ENCODE results near the gene LSS.
"Not testable (repeated sequence)": the region's sequence is repeated elsewhere in the genome, so short reads cannot be mapped to it uniquely, and the experiment has no call there.

LSS gene

DNA sequence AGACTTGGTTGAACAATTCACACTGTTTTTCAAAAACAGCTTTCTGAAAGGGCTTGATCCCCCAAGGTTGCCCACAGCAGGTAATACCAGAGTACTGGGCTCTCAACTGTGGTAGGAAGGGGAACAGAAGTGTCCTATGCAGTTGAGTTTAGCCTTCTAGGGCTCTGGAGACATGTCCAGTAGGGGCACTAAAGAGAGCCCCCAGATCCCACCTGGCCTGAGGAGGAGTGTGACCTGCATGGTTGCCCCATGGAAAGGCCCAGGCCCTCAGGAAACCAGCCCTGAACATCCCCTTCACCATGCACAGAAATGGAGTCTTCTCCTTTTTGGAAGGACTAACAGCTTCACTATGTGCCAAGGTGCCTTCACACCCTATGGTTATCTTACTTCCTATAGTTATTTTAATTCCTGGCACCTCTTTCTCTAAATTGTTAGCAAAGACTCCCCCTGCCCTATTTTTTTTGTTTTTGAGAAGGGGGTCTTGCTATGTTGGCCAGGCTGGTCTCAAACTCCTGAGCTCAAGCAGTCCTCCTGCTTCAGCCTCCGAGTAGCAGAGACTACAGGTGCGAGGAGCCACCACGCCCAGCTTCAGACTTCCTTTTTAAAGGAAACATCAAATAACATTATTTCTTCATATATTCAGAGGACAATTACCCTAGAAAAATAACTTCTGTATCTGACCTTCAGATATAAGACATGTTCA, 16.8 kb upstream of the LSS start:
- no peak for DNase-seq

DNA sequence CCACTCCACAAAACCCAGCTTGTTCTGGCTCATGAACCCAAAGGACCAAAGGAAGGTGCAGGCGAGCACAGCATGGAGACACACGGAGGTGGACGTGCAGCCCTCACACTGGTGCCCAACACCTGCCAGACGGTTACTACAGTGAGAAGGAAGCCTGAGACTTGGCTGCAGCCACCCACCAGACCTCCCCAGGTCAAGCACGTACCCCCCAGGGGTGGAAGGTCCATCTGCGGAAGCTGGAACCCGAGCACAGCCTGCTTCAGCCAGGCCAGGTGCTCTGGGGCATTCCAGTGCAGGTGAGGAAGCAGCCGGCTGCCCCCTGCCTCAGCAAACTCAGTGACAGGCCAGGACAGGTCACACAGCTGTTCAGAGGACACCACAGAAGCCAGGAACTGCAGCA, 16.0 kb upstream of the LSS start:
- DNase-seq: no peak

DNA sequence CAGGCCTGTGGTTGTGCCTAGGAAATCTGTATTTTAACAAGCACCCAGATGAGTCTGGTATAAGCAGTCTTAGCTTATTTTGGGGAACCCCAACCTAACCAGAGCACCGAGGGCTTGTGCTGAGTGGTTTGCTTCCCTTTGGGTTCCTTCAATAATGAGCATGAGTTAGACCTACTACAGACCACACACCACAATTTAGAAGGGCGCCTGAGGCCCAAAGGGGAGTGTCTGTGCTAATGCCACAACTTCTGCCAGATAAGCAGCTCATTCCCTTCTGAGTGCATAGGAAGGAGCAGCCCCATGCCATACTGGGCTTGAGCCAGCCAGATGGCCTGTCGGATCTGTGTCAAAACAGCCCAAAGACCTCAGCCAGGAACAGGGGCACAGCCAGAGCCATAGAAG, 15.4 kb upstream of the LSS start:
- DNase-seq: no peak

DNA sequence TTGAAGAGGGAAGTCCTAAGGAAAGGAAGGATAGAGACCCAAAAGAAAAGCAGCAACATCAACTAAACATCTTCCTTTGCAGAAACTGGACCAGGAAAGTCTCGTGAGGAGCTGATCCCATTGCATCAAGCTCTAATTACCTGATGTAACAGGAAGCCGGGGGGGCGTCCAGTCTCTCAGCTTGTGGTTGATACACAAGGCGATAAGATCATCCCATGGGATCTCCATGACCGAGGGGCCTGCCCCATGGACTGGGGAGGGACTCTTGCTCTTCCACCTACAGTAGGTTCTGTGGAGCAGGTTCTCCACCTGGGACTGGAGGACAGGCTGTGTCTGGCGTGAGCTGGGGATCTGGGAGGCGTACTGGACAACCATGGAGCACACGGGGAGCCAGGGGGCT, 14.8 kb upstream of the LSS start:
- DNase-seq: no peak

DNA sequence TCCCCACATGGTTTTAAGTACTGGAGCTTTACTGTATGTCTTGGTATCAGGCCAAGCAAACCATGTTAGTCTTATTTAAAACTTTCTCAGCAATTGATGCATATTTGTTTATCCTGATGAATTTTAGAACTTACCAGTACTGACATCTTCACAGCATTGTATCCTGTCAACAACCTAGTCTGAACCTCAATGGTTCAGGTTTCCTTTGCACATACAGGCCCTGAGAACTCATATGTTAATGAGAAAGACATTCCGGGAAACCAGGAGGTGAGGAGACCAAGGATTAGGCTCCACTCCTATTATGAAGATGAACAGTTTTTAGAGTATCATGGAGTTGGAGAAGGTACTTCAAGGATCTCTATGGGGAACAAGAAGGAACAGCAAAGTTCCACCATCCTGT, 13.0 kb upstream of the LSS start:
- DNase-seq: not testable (repeated sequence)

DNA sequence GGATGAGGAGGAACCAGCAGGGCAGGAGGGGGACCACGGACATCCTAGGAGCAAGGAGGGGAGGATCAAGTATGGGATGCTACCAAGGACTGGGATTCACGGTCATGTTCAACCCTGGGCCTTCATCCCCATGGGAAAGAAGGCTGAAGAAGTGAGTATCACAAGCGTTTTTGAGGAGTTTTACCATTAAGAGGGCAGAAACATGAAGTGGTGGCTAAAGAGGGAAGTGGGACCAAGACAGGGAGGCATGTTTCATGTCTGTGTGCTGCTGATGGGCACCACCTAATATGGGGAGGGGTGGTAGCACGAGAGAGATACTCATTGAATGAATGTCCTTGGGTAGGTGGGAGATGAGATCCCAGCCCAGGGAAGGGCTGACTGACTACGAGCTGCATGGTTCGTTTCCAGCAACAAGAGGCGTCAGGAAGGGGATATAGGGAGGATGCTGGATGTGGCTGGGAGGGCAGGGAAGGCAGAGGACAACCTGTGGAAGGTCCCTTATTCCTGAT, 11.3 kb upstream of the LSS start:
- no peak for DNase-seq

DNA sequence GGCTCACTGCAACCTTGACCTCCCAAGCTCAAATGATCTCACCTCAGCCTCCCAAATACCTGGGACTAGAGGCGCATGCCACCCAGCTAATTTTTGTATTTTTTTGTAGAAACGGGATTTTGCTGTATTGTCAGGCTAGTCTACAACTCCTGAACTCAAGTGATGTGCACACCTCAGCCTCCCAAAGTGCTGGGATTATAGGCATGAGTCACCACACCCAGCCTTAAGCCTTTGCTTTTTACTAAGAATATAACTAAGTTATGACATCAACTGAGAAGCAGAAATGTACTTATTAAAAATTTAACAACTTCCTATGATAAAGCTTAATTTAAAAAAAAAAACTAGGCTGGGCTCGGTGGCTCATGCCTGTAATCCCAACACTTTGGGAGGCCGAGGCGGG, 8.9 kb upstream of the LSS start:
- no peak for DNase-seq

DNA sequence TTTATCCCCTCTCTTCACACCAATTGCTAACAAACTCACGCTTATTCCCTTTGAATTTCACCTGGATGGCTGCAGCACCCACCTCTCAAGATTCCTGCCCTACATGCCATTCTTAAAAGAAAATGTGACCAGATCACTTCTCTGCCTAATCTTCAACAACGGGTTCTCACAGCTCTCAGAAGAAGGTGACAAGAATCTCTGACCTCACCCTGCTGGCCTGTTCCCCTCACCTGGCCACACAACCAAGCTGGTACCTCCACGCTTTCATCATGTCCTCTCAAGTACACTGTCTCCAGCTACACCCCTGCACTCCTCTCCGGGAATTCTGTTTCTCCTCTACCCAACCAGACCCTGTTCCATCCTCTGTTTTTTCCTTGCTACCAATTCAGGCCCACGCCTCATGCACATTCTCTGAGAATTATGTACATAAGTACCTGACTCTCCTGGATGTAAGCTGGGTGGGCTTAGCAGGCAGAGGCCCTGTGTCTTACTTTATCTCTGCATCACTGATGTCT, 5.9 kb upstream of the LSS start:
- no peak for DNase-seq

DNA sequence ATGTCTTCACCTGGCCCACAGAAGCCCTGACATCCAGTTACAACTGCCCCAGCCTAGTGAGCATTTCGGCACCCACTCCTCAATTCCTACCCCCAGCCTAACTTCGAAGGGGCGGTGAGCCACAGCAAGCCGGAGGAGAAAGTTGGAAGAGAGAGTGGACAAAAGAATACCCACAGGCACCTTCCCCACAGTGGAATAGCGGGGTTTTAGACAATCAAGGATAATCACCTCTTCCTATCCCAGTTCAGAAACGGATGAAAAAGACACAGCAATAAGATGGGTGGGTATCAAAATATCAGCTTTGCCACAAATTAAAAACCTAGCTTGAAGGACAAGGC, 1.3 kb upstream of the LSS start:
- no peak for DNase-seq

DNA sequence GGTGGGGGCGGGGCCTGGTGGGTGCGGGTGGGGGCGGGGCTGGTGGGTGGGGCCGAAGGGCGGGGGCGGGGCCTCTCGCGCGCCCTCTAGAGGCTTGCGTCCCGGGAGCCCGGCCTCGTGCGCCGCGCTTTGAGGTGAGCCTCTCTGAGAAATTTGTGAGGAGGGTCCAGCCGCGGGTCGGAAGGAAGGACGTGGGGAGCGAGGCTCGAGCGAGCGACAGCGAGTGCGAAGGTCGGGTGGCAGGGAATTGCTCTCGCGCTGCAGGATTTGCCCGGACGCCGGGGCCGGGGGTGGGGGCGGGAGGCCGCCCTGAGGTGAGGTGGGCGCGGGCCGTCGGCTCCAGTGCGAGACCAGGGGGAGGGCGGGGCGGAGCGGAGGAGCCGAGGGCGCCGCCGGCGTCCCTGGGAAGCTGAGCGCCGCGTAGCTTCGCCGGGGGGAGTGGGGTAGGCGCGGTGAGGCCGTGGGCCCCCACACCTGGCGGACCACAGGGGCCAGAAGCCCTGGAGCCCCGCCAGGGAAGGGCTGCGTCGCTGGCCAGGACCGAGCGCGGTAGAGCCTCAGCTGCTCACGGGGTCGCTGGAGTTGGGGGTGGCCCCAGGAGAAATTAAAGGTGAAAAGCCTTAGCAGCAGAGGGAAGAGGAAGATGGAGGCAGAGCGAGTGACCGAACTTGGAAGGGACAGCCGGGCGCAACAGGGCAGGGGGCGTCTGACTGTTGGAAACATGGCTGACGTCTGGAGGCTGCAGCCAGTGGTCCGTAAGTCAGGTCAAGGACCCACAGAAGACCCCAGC, 754 bp upstream of the LSS start:
- no peak for DNase-seq

DNA sequence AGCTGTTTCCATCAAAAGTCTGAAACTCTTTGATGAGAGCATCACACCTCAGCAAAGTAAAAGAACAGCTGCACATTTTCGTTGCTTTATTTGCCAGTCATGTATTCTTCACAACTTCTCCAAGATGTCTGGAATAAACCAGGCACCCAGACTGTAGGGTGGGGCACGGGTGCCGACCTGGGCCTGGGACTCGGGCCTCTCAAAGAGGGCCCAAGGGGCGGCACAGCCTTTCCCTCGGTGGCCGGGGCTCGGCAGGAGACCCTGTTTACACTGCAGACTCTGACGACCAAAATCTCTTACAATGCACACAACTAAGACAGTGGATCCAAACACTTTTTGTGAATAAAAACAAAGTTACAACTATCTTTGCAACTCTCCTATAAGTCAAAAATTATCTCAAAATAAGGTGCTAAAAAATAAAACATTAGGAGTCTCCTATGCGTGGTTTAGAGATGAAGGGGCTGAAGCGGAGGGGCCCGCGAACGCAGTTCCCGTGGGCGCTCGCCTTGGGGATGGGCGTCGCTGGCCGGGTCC, 696 bp downstream of the LSS start:
- no peak for DNase-seq

DNA sequence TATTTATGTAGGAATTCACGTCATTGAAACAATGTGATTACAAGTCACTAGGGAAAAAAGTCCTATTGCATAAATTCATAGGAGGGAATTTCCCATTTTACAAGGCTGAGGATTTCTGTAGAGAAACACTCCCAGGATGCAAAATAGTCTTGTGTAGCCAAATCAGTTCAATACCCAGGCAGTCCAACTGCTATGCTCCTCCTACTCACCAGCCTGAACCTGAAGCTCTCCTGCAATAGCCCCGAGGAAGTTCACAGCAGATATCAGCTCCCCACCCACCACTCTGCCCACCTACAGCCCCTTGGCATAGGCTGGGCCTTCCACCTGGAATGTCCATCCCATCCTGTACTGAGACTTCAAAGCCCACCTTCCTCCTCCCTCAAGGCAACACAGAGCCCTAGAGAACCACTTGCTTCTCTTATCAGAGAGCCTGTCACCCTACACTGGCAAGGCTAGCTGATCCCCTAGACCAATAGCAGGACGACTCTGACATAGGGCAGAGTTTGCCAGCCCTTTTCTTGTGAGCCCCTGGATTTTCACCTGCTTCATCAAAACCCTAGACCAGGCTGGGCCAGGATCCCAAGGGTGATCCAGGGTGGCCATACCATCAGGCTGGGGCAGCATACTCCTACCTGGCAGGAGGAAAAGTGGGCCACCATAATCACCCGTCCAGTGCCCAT, 1.5 kb downstream of the LSS start:
- DNase-seq: no peak

DNA sequence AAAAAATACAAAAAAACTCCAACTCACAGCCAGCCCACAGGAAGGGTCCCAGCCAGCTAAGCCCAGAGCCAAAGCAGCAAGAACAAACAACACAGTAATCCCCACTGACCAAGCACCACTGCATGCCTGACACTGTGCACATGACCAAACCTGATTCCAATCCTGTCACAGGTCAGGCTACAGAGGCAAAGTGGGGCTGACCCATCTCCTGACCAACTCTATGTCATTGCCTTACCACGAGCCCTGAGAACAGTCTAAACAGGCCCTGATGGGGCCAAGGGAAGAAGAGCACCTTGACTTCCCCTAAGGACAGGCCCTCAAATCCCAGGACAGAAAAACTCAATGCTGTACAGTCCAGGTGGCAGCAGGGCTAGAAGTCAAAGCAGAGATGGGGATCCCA, 2.4 kb downstream of the LSS start:
- DNase-seq: no peak

DNA sequence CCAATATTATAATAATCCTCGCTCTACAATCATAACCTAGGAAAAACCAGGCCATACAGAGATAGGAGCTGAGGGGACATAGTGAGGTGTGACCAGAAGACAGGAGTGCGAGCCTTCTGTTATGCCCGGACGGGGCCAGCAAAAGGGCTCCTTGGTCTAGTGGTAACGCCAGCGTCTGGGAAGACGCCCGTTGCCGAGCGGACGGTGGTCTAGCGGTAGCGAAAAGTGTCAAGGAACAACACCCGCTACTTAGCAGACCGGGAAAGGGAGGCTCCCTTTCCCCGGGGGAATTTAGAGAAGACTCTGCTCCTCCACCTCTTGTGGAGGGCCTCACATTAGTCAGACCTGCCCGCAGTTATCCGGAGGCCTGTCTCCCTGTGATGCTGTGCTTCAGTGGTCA, 4.9 kb downstream of the LSS start:
- not testable (repeated sequence) for DNase-seq

DNA sequence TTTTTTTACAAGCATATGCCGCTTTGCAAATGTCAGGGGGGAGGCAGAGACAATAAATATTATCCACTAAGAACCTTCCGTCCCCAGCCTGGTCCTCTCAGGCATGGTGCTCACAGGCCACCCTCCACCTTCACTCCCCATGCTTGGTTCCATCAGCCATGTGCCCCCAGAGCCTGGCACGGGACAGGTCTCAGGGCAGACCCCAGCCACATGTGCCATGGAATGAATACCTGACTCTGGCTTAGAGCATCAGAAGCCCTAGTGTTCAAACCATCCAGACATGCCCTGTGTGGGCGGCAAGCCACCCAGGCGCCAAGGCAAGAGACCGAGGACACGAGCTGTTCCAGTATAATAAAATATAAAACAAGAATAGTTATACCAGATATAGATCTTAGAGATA, 5.4 kb downstream of the LSS start:
- no peak for DNase-seq

DNA sequence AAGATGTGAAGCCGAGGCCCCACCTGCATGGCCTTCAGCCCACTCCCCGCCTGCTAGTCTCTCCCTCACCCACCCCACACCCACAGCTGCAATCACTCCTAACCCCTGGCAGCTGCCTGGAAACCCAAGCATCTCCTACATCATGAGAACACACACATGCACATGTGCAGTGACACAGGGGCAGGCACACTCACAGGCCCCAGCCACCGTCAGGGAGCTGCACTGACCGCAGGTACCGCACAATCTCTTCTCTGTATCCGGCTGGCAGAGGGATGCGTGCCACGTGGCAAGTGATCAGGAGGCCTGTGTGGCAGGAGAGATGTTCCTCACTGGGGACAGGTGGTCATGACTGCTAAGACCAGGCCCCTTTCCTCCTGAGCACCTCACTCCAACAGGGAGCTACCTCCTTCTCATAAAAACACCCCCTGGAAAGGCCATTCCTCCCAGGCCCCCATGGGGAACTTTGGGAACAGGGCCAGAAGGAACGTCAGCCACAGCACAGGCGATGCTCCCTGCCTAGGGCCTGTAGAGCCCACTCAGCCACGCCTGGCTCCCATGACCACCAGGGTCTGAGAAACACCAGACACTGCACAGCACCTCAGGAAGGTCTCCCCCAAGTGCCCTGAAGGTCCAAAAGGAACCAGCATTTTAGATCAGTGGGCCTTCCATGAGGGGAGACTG, 6.0 kb downstream of the LSS start:
- no peak for DNase-seq

DNA sequence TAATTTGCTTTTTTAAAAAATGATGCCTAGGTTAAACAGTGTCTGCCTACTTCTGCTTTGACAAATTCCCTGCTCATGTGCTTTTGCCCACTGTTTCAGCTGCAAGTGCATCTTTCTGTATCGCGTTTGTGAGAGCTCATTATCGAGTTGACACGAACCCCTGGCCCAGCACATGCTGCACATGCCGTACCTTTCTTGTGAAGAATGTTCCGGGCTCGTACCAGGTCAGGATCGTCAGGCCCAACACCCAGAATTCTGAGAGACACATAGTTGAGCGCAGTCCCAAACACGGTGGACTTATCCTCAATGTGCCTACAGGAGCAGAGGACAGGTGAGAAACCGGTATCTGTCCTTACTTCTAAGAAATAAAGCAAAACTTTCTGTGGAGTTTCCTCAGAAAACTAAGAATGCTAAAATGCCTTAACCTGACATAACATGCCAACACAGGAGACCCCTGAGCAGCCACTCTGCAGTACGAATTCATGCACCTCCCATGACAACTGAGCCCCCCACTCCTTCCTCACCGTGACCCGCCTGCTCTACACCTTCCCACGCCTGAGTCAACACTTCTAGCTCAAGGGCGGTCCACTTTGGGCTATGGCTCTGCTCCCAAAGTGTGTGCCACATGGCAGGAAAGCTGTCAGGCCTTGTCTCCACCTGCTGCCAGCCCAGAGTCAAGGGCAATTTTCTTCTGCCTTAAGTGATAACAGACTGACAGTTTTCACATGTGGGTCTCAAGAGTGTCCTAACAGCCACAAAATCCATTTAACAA, 6.7 kb downstream of the LSS start:
- no peak for DNase-seq

DNA sequence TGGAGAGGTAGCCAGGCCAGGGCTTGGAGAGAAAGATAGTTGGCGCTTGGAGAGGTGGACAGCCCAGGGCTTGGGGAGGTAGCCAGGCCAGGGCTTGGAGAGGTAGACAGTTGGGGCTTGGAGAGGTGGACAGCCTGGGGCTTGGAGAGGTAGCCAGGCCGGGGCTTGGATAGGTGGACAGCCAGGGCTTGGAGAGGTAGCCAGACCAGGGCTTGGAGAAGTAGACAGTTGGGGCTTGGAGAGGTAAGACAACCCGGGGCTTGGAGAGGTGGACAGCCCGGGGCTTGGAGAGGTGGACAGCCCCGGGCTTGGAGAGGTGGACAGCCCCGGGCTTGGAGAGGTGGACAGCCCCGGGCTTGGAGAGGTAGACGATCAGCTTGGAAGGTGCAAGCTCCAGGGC, 7.7 kb downstream of the LSS start:
- no peak for DNase-seq

DNA sequence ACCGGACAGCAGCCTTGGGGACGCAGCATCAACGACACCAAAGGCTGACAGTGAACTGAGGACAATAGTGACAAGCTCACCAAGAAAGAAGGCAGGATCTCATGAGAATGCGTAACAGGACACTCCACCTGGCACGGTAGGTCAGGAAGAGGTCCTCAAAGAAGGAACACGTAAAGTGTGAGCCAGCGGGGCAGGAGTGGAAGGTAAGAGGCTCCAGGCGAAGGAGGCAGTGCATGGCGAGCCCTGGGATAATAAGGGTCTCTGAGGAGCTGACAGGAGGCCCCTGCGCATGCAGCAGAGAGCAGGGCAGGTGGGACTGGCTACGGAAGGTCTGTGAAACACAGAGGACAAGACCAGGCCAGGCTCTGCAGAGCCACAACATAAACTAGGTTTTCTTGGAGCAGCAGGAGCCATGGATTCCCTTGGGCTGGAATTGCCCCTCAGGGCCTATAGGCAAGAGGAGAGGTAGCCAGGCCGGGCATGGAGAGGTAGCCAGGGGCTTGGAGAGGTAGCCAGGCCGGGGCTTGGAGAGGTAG, 8.2 kb downstream of the LSS start:
- DNase-seq: no peak

DNA sequence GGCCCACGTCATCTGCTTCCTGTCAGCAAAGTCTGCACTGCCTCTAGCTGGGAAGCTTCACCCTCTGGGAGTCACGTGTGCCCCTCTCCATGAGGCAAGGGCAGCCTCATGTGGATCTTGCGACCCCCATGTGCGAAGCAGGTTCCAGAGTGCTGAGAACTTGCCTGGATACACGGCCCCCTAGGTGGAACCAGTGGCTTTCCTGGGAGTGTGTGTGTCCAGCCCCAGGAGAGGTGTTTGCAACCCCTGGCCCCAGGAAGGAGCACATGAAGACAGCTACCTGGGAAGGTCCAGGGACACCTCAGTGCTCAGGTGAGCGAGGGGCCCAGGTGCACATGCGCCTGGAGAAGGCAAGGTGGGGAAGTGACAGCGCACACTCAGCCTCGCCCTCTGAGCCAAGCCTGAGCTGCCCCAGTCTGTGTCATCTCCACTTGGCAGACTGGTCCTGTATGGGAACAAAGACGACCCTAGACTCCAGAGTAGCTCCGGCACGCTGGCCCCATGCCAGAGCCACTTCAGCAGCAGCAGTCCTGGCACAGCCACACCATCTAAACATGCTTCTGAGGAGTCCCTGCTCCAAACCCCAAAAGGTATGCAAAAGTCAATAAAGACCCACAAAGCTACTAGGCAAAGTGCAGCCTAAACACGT, 8.9 kb downstream of the LSS start:
- no peak for DNase-seq

DNA sequence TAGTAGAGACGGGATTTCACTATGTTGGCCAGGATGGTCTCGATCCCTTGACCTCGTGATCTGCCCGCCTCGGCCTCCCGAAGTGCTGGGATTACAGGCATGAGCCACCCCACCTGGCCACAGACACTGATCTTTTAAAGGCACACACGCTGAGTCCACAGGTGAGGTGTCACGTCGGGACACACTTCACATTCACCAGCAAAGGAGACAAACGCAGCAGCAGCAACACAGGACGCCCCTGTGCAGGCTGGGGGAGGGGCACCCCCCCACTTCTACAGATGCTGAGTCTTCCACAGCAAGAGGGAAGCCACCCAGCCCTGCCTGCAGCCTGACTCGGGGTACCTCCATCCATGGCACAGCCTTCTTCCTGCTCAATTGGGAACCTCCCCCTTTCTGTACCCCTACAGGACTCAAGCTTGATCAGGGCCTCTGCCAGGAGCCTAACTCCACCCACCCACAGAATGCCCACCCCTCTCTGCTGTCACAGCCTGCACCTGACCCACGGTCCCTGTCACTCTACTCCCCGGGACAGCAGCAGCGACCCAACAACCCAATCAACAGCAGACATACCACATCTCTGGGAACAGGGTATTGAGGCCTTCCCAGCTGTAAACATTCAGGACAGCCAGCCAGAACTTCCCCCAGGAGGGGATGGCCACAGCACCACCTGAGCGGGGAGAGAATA, 9.5 kb downstream of the LSS start:
- no peak for DNase-seq

All from DMS 273 treated with DMSO at 0.1 percent for 48 hours (cell line).